ENCODE data around the gene BRI3. TPM values are rescaled to one million over a fixed set of nuclear protein-coding genes. Genes with fewer than 3 reads are reported as not detected.

BRI3 gene
- total and polyA plus RNA-seq, 2 of the 13 experiments (the other 11 are each of a cell fraction or from before 2014, with no cell fraction given): 54.0 to 103 TPM

DNA sequence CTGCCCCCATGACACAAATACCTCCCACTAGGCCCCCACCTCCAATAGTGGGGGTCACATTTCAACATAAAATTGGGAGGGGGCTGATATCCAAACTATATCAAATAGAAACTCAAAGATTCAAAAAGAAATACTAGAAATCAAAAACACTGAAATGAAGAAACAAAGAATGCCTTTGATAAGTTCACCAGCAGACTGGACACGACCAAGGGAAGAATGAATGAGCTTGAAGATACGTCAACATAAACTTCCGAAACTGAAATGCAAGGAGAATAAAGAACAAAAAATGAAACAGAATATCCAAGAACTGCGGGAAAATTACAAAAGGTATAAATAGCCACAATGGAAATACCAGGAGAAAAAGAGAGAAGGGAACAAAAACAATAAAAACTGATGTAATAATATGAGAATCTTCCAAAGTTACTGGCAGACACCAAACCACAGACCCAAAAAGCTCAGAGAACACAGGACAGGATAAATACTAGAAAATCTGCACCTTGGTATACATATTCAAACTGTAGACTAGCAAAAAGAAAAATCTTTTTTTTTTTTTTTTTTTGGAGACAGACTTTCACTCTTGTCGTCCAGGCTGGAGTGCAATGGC lies 49.5 kb downstream of the BRI3 start:
- intact Hi-C loops (cut with micrococcal nuclease; ENCODE audit: unreplicated experiment) (no loop called here), in situ Hi-C loops (cut with HindIII; ENCODE audit: extremely low pct_ligation_motif_present, low pct_unique_long_range_greater_than_20kb) (no loop called here)
- no peak for FAIRE-seq
- no peak overlapping the region for H3K4me3 ChIP-seq (replicated peaks in 1 of 3; ENCODE audit: insufficient read depth in 1 of 3, low read depth in 2 of 3, low read length in 3 of 3)
- no peaks in the 10 kb centered on the region for H3K79me2 ChIP-seq (ENCODE audit: insufficient read depth, low read length)
- no peaks in the 10 kb centered on the region for H3K27me3 ChIP-seq (ENCODE audit: control insufficient read depth in 1 of 2, insufficient read depth in 2 of 2, low read length in 2 of 2)
- no peaks in the 10 kb centered on the region for H3K4me1 ChIP-seq (ENCODE audit: insufficient read depth, low read length)
- no peaks in the 10 kb centered on the region for H4K20me1 ChIP-seq (ENCODE audit: insufficient read depth, low read length)
- no peak for DNase-seq (ENCODE audit: low spot score)
- CTCF ChIA-PET (ENCODE audit: low intra/inter-chr PET ratio, low total read pairs): no interaction called here
- BruUV-seq (replicated peaks): no TSS peak
- no peak overlapping the region for H2AFZ ChIP-seq (ENCODE audit: low read length)
- no peaks in the 10 kb centered on the region for H3K9me3 ChIP-seq (ENCODE audit: low read length)
- TF ChIP-seq, protein P1, sequence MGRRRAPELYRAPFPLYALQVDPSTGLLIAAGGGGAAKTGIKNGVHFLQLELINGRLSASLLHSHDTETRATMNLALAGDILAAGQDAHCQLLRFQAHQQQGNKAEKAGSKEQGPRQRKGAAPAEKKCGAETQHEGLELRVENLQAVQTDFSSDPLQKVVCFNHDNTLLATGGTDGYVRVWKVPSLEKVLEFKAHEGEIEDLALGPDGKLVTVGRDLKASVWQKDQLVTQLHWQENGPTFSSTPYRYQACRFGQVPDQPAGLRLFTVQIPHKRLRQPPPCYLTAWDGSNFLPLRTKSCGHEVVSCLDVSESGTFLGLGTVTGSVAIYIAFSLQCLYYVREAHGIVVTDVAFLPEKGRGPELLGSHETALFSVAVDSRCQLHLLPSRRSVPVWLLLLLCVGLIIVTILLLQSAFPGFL (CRISPR knock-in tag; IDR thresholded peaks at IDR 0.05): no peak
- TF ChIP-seq, protein P2, sequence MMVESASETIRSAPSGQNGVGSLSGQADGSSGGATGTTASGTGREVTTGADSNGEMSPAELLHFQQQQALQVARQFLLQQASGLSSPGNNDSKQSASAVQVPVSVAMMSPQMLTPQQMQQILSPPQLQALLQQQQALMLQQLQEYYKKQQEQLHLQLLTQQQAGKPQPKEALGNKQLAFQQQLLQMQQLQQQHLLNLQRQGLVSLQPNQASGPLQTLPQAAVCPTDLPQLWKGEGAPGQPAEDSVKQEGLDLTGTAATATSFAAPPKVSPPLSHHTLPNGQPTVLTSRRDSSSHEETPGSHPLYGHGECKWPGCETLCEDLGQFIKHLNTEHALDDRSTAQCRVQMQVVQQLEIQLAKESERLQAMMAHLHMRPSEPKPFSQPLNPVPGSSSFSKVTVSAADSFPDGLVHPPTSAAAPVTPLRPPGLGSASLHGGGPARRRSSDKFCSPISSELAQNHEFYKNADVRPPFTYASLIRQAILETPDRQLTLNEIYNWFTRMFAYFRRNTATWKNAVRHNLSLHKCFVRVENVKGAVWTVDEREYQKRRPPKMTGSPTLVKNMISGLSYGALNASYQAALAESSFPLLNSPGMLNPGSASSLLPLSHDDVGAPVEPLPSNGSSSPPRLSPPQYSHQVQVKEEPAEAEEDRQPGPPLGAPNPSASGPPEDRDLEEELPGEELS (CRISPR knock-in tag; IDR thresholded peaks at IDR 0.05): no peak
- no peak for TF ChIP-seq ZMYM4 (CRISPR knock-in tag; IDR thresholded peaks at IDR 0.05)
- TF ChIP-seq PRPF4 (IDR thresholded peaks at IDR 0.05; ENCODE audit: low read depth, low read length, poor library complexity, severe bottlenecking): no peak
- H3K36me3 ChIP-seq (replicated peaks in 1 of 2; ENCODE audit: control insufficient read depth in 1 of 2, insufficient read depth in 2 of 2, low read length in 2 of 2): peaks cover 0 to 8% of the 10 kb centered on the region in 2 experiments; a peak in 1 of 5 replicates
- H3K4me2 ChIP-seq (ENCODE audit: low read depth, low read length): no peak overlapping the region
- no peak for ATAC-seq
- H3K9ac ChIP-seq (ENCODE audit: insufficient read depth, low read depth, low read length): no peak overlapping the region
- POLR2A ChIA-PET: no interaction called here
- H3K27ac ChIP-seq (ENCODE audit: extremely low read length, insufficient read depth, low read length): no peak overlapping the region
- WGBS (ENCODE audit: low lambda C conversion rate): 98% methylated on average over 5 of the region's 5 CpGs

DNA sequence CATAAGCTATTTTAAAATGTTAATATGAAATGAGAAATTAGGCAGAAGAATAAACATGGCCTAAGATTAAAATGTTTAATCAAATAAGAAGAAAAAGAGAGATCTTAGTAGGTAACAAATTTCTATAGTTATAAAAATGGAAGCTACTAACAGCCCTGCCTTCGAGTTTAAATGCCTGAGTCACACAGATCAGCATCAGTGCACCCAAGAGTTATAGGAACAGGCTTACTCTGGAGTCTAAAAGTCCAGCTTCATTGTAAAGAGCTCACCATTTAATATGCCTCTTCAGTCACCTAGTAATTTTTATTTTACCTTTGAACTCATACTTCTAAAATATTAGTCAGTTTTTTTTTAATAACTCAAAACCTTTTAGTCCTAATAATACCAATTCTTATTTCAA lies 52.6 kb downstream of the BRI3 start:
- H3K79me2 ChIP-seq (ENCODE audit: insufficient read depth, low read length): no peaks in the 10 kb centered on the region
- no peak overlapping the region for H3K9ac ChIP-seq (ENCODE audit: insufficient read depth, low read depth, low read length)
- ATAC-seq (no peak), DNase-seq (ENCODE audit: low spot score) (no peak), FAIRE-seq (no peak)
- no peaks in the 10 kb centered on the region; a peak in 1 of 5 replicates for H3K36me3 ChIP-seq (replicated peaks in 1 of 2; ENCODE audit: control insufficient read depth in 1 of 2, insufficient read depth in 2 of 2, low read length in 2 of 2)
- no peak overlapping the region for H3K4me2 ChIP-seq (ENCODE audit: low read depth, low read length)
- no peaks in the 10 kb centered on the region for H3K4me1 ChIP-seq (ENCODE audit: insufficient read depth, low read length)
- no peaks in the 10 kb centered on the region for H4K20me1 ChIP-seq (ENCODE audit: insufficient read depth, low read length)
- H2AFZ ChIP-seq (ENCODE audit: low read length): no peak overlapping the region
- BruUV-seq (replicated peaks): no TSS peak
- H3K27me3 ChIP-seq (ENCODE audit: control insufficient read depth in 1 of 2, insufficient read depth in 2 of 2, low read length in 2 of 2): no peaks in the 10 kb centered on the region
- WGBS (ENCODE audit: low lambda C conversion rate): 74% methylated on average over 1 of the region's 1 CpG
- POLR2A ChIA-PET: no interaction called here
- H3K9me3 ChIP-seq (ENCODE audit: low read length): no peaks in the 10 kb centered on the region
- intact Hi-C loops (cut with micrococcal nuclease; ENCODE audit: unreplicated experiment) (no loop called here), in situ Hi-C loops (cut with HindIII; ENCODE audit: extremely low pct_ligation_motif_present, low pct_unique_long_range_greater_than_20kb) (no loop called here)
- CTCF ChIA-PET (ENCODE audit: low intra/inter-chr PET ratio, low total read pairs): no interaction called here
- no peak overlapping the region for H3K4me3 ChIP-seq (replicated peaks in 1 of 3; ENCODE audit: insufficient read depth in 1 of 3, low read depth in 2 of 3, low read length in 3 of 3)
- H3K27ac ChIP-seq (ENCODE audit: extremely low read length, insufficient read depth, low read length): no peak overlapping the region
- TF ChIP-seq ZNF343 (CRISPR knock-in tag; IDR thresholded peaks at IDR 0.05) (no peak), KMT2A (CRISPR knock-in tag; IDR thresholded peaks at IDR 0.05) (no peak), CENPT (CRISPR knock-in tag; IDR thresholded peaks at IDR 0.05; ENCODE audit: low read depth) (no peak)
- TF ChIP-seq, protein P3, sequence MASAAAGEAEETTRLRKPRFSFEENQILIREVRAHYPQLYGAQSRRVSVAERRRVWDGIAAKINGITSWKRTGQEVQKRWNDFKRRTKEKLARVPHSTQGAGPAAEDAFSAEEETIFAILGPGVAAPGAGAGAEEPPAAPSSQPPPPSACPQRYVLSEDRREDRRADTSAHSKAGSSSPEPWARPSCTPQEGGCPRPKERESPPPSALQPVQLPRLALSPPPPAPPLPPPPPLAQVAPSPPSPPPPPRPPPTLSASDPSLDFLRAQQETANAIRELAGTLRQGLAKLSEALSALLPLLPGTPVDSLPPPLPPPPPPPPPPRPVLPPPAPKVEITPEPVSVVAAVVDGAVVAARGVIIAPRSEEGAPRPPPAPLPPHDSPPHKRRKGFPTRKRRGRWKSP (CRISPR knock-in tag; IDR thresholded peaks at IDR 0.05): no peak
